ENCODE results near the gene CYP51A1. TPM values are rescaled to one million over a fixed set of nuclear protein-coding genes. Genes with fewer than 3 reads are reported as not detected.
"Not testable (repeated sequence)": the region's sequence is repeated elsewhere in the genome, so short reads cannot be mapped to it uniquely, and the experiment has no call there.

The CYP51A1 gene
- total RNA-seq: 10 to 100 TPM; 32.9 to 35.9 TPM

GRCh38 chr7:92134271-92135051 is at the start of gene CYP51A1:
Gene CYP51A1 (minus strand): TSS chr7:92134477. CDS start chr7:92134364, 113 bp downstream.
- peak within 1 kb of the TSS; percentile 93 to 99 (median 97) for H3K27ac ChIP-seq
- H3K36me3 ChIP-seq (replicated peaks in 1 of 2; ENCODE audit: insufficient read depth in 1 of 2, low read depth in 2 of 2): peaks cover 0 to 2% of the 10 kb centered on the region in 2 donors
- no peaks in the 10 kb centered on the region for H3K9me3 ChIP-seq
- ATAC-seq (peak; percentile 92), DNase-seq (peak; percentile 92 to 96 (median 94))
- 0 to 1% methylated on average over 6 to 73 of the region's 73 CpGs for WGBS, 2 donors
- TF ChIP-seq CTCF (IDR thresholded peaks at IDR 0.05): peak in 3 of 7 experiments; percentile 25 to 33 (median 30)
- peak; percentile 82 to 97 (median 96) for TF ChIP-seq POLR2A (IDR thresholded peaks at IDR 0.05)
- H3K4me3 ChIP-seq: peak within 1 kb of the TSS; percentile 69 to 95
- H3K4me1 ChIP-seq: peaks cover 24% of the 10 kb centered on the region
- intact Hi-C loops (cut with DNase I): no loop called here
- no peaks in the 10 kb centered on the region for H3K27me3 ChIP-seq

GRCh38 chr7:92178928-92179924 is 44.9 kb upstream of the CYP51A1 start, which contains the start of gene LRRD1:
Gene LRRD1 (minus strand): TSS chr7:92179142. CDS start chr7:92165202, 13,940 bp downstream.
- TF ChIP-seq POLR2A (IDR thresholded peaks at IDR 0.05): peak; percentile 67 to 91 (median 81)
- TF ChIP-seq CTCF (IDR thresholded peaks at IDR 0.05): peak; percentile 97 to 99 (median 98)
- 8 to 10% methylated on average over 45 to 51 of the region's 60 CpGs for WGBS, 2 donors
- Histone ChIP-seq H3K4me3 (peak within 1 kb of the TSS in 1 of 2 donors; percentile 21), H3K9me3 (no peaks in the 10 kb centered on the region), H3K27ac (peak within 1 kb of the TSS; percentile 36 to 85 (median 74)), H3K27me3 (no peaks in the 10 kb centered on the region), H3K36me3 (replicated peaks in 1 of 2; ENCODE audit: insufficient read depth in 1 of 2, low read depth in 2 of 2) (no peaks in the 10 kb centered on the region), H3K4me1 (peaks cover 3% of the 10 kb centered on the region)
- DNase-seq (peak; percentile 93 to 97 (median 96)), ATAC-seq (peak; percentile 99)
- intact Hi-C loops (cut with DNase I): no loop called here

- no peak for DNase-seq
- Histone ChIP-seq H3K9me3 (no peaks in the 10 kb centered on the region), H3K4me1 (peaks cover 3% of the 10 kb centered on the region), H3K4me3 (no peak overlapping the region), H3K27me3 (no peaks in the 10 kb centered on the region), H3K36me3 (replicated peaks in 1 of 2; ENCODE audit: insufficient read depth in 1 of 2, low read depth in 2 of 2) (no peaks in the 10 kb centered on the region), H3K27ac (no peak overlapping the region)
- intact Hi-C loops (cut with DNase I): no loop called here
- no peak for ATAC-seq
- TF ChIP-seq CTCF (IDR thresholded peaks at IDR 0.05): no peak
- TF ChIP-seq POLR2A (IDR thresholded peaks at IDR 0.05): no peak
Observed at GRCh38 chr7:92177362-92177761, 43.1 kb upstream of the CYP51A1 start.

- H3K4me1 ChIP-seq; H3K27ac ChIP-seq; DNase-seq; H3K4me3 ChIP-seq; H3K27me3 ChIP-seq; ATAC-seq; intact Hi-C loops (cut with DNase I); H3K9me3 ChIP-seq; H3K36me3 ChIP-seq (replicated peaks in 1 of 2; ENCODE audit: insufficient read depth in 1 of 2, low read depth in 2 of 2): not testable (repeated sequence)
- WGBS, 2 donors: 66 to 81% methylated on average over 2 of the region's 2 CpGs
Observed at GRCh38 chr7:92169529-92169928, 35.3 kb upstream of the CYP51A1 start.

GRCh38 chr7:92161271-92161670 is 27.0 kb upstream of the CYP51A1 start:
- no peak for DNase-seq
- intact Hi-C loops (cut with DNase I): no loop called here
- H3K27me3 ChIP-seq: no peaks in the 10 kb centered on the region
- WGBS, 2 donors: 48 to 58% methylated on average over 1 of the region's 1 CpG
- no peaks in the 10 kb centered on the region for H3K36me3 ChIP-seq (replicated peaks in 1 of 2; ENCODE audit: insufficient read depth in 1 of 2, low read depth in 2 of 2)
- no peaks in the 10 kb centered on the region for H3K9me3 ChIP-seq
- ATAC-seq: no peak
- no peak overlapping the region for H3K27ac ChIP-seq
- H3K4me3 ChIP-seq: no peak overlapping the region
- H3K4me1 ChIP-seq: no peaks in the 10 kb centered on the region
- no peak for TF ChIP-seq CTCF (IDR thresholded peaks at IDR 0.05)
- TF ChIP-seq POLR2A (IDR thresholded peaks at IDR 0.05): no peak
